ENCODE results near the gene LCE4A.
"Not testable (repeated sequence)": the region's sequence is repeated elsewhere in the genome, so short reads cannot be mapped to it uniquely, and the experiment has no call there.

LCE4A gene

DNA sequence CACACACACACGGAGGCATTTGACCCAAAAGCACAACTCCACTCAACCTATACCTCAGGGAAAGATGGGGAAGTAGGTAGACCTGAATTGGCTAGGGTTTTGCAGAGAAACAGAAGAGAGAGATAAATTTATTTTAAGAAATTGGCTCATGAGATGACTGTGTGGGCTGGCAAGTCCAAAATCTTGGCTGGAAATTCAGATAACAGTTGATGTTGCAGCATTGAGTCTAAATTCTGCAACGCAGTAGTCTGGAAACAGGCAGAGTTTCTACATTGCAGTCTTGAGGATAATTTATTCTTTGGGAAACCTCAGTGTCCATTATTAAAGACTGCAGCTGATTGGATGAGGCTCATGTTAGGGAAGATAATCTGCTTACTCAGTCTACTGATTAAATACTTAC, 26.3 kb upstream of the LCE4A start:
- no peak for DNase-seq (ENCODE audit: low read depth)
- TF ChIP-seq, protein P1, sequence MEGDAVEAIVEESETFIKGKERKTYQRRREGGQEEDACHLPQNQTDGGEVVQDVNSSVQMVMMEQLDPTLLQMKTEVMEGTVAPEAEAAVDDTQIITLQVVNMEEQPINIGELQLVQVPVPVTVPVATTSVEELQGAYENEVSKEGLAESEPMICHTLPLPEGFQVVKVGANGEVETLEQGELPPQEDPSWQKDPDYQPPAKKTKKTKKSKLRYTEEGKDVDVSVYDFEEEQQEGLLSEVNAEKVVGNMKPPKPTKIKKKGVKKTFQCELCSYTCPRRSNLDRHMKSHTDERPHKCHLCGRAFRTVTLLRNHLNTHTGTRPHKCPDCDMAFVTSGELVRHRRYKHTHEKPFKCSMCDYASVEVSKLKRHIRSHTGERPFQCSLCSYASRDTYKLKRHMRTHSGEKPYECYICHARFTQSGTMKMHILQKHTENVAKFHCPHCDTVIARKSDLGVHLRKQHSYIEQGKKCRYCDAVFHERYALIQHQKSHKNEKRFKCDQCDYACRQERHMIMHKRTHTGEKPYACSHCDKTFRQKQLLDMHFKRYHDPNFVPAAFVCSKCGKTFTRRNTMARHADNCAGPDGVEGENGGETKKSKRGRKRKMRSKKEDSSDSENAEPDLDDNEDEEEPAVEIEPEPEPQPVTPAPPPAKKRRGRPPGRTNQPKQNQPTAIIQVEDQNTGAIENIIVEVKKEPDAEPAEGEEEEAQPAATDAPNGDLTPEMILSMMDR (IDR thresholded peaks at IDR 0.05; ENCODE audit: low read length, missing control alignments), result no peak
- H3K4me3 ChIP-seq (replicated peaks; ENCODE audit: low read depth, low read length), result no peak overlapping the region

DNA sequence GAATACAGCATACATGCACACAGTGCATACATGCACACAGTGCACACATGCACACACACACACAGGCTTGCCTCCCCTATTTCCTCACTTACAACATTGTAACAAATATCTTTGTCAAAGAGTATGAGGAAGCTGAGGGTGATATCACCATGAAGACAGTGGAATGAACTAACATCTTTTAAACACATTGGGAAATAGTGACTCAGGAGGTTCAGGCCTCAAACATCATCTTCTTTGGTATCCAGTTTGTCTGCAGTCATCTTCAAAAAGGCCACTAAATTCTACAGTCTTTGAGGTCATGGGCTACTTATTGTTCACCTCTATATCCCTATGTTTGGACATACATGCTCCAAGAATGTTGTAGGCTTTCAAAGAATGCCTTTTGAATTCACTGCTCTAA, 24.1 kb upstream of the LCE4A start:
- H3K4me3 ChIP-seq (replicated peaks; ENCODE audit: low read depth, low read length), result no peak overlapping the region
- no peak for DNase-seq (ENCODE audit: low read depth)
- TF ChIP-seq, protein P1 (IDR thresholded peaks at IDR 0.05; ENCODE audit: low read length, missing control alignments), result no peak

DNA sequence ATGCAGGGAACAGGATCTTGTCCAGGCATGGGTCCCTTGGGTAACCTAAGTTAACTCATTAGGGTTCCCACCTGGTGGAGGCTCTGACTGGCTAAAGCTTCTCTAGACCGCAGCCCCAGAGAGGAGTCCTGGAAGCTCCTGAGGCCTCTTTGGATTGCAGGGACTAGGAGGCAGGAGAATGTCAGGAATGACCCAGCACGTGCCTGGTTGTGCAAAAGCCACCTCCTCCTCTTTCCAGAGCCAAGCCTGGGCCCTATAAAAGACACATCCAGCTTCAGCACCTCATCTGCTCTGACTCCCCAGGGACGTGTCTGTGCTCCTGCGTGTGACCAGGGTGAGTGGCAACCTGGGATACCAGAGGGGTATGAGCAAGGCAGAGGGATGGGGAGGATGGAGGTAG, 22.1 kb upstream of the LCE4A start, which contains the start of gene LCE2B:
TSS of gene LCE2B (plus strand) at position 301 of the 400 bp plus-strand sequence. CDS start 721 bp downstream, outside the sequence.
- H3K4me3 ChIP-seq (replicated peaks; ENCODE audit: low read depth, low read length); DNase-seq (ENCODE audit: low read depth): not testable (repeated sequence)

DNA sequence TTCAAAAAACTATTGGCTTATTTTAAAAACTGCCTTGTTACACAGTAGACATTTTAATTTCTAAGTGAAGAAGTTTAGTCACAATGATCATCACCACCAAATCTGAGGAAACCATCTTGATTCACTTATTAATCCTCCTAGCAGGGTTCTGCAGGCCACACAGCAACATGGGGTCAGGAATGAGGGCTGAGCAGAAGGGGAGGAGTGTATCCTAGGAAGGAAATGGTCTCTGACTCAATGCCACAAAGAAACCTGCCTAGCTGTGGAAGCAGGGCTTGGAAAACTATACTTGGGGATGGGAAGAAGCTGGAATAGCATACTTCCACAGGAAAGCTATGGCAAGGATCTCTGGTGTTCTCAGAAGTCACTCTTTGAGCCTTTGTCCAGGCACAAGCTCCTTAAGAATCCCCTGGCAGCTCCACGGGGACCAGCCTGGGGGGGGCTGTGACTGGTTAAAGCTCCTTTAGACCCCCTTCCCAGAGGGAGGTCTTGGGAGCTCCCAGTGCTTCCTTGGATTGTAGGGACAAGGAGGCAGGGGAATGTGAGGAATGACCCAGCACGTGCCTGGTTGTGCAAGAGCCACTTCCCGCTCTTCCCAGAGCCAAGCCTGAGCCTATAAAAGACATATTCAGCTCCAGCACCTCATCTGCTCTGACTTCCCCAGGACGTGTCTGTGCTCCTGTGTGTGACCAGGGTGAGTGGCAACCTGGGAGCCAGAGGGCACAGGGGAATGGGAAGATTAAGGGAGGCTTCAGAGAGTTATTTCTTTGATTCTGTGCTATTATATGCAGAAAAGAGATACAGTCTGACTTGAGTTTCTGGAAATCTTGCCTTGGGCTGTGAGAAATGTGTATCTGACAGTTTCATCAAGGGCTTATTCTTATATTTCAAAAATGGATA, 10.0 kb upstream of the LCE4A start, which contains the start of gene LCE2A:
TSS of gene LCE2A (plus strand) at position 645 of the 900 bp plus-strand sequence. CDS start 557 bp downstream, outside the sequence.
- TF ChIP-seq, protein P1 (IDR thresholded peaks at IDR 0.05; ENCODE audit: low read length, missing control alignments), result no peak
- DNase-seq (ENCODE audit: low read depth), result no peak
- no peak within 1 kb of the TSS for H3K4me3 ChIP-seq (replicated peaks; ENCODE audit: low read depth, low read length)

DNA sequence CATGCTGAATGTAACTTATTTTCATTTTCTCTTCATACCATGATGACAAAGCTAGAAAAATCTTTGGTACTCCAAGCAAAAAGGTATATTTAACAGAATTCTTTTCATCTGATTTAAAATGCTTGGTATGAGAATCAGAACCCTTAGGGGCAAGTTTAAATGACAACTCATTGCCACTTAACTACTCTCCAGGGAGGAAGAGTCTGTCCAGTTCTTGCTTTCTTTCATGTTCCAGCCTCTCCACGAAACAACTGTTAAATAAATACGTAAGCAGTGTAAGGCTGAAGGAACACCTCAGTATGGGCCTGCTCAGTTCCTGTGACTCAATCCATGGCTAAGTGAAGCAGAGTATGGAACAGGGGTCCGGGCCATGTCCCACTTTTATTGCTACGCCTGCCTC, 8.2 kb upstream of the LCE4A start:
- DNase-seq (ENCODE audit: low read depth), result no peak
- H3K4me3 ChIP-seq (replicated peaks; ENCODE audit: low read depth, low read length), result no peak overlapping the region
- TF ChIP-seq, protein P1 (IDR thresholded peaks at IDR 0.05; ENCODE audit: low read length, missing control alignments), result no peak

DNA sequence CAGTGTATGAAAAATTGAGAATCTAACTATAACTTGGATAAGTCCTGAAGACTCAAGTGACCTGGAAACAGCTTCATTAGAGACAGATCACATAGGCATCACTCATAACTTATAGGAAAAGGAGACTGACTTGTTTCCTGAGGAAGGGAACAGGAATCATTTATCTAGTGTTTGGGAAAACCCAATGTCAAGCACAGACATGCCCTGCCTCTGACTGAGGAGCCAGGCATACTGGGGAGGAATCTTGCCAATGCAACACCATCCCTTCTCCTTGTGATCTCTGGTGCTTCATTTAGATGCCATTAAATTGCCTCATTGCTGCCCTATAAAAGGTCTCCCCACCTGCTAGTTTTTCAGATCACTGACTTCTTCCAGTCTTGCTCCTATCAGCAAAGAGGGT, 10.3 kb downstream of the LCE4A start:
- no peak overlapping the region for H3K4me3 ChIP-seq (replicated peaks; ENCODE audit: low read depth, low read length)
- TF ChIP-seq, protein P1 (IDR thresholded peaks at IDR 0.05; ENCODE audit: low read length, missing control alignments), result no peak
- no peak for DNase-seq (ENCODE audit: low read depth)

DNA sequence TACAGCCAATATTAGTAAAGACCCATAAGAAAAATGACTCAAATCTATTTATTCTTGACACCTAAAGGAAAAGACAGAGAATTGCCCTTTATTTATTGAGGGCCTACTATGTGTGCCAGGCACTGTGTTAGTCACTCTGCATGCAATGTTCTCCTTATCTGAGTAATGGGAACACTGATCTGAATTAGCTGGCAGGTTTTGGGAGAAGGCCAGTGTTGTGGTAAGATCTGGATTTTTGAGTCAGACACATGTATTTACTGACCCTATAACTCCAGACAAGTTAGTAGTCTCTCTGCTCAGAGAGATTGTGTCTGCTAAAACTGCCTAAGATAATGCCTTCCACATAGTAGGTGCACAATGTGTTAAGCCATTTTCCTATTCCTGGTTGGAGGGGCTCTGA, 17.3 kb downstream of the LCE4A start:
- no peak for DNase-seq (ENCODE audit: low read depth)
- TF ChIP-seq, protein P1 (IDR thresholded peaks at IDR 0.05; ENCODE audit: low read length, missing control alignments), result no peak
- H3K4me3 ChIP-seq (replicated peaks; ENCODE audit: low read depth, low read length), result no peak overlapping the region
